OCI-LY7 (cell line): ENCODE data around the gene EIF3F.

ENCODE experiments used
- EZH2phosphoT487 ChIP-seq: fragments of 200-600 bp; sonication (generic); IDR thresholded peaks from 2 replicates; pipeline ENCODE4 v1.6.1; 2018; ENCODE audit warnings: low read depth, borderline replicate concordance, mild to moderate bottlenecking, mixed run types, antibody characterized with exemption, low read length, moderate library complexity, mixed read lengths
- TF ChIP-seq, protein P1 (sequence below): fragments of 200-600 bp; sonication (generic); conservative IDR thresholded peaks from 2 replicates; pipeline ENCODE4 v1.5.1; 2014; ENCODE audit warnings: mild to moderate bottlenecking, antibody characterized with exemption, low read length, moderate library complexity, mixed read lengths

DNA sequence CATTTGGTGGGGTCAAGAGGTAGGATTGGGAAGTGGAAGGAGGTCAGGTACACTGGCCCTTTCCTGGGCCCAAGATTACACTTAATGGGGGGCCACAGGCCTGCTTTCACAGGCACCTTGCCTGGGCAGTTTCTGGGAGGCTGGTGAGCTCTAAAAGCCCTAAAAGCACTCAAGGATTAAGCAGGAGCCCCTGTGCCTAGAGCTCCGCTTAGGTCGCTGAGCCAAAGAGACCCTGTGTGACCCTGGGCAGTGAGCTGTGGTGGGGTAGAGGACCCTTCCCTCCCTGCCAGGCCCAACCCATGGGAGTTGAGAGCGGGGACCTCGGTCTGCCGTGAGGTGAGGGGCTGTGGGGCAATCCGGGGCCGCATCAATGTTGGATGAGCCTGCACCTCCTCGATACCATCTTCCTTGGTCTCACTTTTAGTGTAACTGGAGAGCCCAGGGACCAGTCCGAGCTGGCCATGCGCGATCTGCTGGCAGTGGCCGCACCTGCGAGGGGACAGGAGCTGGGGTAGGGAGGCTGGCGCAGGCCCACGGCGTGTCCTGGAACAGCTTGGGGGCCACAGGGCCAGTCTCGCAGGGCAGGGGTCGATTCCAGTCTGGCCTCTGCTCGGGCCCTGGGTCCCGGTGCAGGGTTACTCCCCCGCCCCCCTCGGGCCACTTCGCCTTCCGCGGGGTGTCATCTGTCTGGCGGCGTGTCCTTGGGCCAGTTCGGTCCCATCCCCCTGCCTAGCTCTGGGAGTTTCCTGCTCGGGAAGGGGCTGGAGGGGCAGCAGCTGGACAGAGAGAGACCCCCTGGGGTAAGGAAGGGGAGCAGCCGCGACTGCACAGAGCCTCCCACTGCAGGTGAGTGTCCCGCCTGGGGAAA is 44.3 kb downstream of the EIF3F start:
- TF ChIP-seq, protein P1, sequence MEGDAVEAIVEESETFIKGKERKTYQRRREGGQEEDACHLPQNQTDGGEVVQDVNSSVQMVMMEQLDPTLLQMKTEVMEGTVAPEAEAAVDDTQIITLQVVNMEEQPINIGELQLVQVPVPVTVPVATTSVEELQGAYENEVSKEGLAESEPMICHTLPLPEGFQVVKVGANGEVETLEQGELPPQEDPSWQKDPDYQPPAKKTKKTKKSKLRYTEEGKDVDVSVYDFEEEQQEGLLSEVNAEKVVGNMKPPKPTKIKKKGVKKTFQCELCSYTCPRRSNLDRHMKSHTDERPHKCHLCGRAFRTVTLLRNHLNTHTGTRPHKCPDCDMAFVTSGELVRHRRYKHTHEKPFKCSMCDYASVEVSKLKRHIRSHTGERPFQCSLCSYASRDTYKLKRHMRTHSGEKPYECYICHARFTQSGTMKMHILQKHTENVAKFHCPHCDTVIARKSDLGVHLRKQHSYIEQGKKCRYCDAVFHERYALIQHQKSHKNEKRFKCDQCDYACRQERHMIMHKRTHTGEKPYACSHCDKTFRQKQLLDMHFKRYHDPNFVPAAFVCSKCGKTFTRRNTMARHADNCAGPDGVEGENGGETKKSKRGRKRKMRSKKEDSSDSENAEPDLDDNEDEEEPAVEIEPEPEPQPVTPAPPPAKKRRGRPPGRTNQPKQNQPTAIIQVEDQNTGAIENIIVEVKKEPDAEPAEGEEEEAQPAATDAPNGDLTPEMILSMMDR, result no peak
- no peak for TF ChIP-seq EZH2phosphoT487
